Activated gamma-delta T cell treated with Interleukin-2 at 50 U/mL for 16 hours (primary cell): ENCODE measurements around the gene PXDN.

Experiments
- DNase-seq: peaks from one replicate; pipeline ENCODE4 v3.0.0-alpha.2; 2020

Gene PXDN

DNA sequence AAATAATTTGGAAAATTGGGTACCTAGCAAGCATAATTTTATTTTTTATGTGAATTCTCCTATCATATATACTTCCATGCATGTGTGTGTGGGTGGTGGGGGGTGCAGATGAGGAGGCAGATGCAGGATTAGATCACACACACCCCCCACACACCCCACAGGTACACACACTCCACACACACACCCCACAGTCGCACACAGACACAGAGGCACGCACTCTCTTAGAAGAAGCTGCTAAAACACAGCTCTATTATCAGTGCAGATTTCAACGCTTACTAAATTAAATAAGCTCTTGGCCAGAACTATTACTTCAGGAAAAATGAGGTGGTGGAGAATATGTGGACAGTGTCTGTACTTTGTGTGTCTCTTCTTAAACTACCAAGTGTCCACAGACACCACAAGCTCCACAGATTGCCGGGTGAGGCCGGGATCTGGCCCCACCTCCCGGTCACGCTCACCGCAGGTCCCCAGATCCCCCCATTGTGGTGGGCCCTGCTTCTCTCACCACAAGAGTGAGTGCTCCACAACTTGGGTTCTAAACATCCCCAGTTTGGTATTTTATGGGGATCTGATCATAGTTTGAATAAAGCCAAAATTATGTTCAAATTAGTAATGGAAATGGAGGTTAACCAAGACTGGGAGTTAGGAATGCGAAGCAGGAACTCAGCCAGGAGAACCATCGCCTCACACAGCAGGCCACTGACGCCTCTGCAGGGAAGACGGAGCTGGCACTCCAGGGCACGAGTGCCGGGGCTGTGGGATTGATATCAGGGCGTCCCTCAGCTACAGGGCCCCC is 102.1 kb downstream of the PXDN start:
- no peak for DNase-seq

DNA sequence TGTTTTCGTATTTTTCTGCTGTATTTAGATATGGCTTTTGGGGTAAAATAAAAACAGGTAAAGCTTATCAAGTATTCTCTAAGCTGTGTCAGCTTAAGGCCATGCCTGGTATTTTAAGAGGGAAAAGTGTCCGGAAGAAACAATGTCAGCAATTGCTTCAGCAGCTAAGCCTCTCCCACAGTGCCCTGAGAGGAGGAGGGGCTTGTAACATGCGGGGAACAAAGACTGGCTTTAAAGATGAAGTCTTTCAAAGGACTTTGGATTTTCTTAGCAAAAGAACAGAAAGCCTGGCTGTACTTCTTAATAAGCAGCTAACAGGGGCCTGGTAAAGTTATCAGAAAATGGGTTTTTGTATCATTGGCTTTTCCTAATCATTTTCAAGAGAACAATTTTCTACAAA is 102.8 kb downstream of the PXDN start:
- DNase-seq: no peak

DNA sequence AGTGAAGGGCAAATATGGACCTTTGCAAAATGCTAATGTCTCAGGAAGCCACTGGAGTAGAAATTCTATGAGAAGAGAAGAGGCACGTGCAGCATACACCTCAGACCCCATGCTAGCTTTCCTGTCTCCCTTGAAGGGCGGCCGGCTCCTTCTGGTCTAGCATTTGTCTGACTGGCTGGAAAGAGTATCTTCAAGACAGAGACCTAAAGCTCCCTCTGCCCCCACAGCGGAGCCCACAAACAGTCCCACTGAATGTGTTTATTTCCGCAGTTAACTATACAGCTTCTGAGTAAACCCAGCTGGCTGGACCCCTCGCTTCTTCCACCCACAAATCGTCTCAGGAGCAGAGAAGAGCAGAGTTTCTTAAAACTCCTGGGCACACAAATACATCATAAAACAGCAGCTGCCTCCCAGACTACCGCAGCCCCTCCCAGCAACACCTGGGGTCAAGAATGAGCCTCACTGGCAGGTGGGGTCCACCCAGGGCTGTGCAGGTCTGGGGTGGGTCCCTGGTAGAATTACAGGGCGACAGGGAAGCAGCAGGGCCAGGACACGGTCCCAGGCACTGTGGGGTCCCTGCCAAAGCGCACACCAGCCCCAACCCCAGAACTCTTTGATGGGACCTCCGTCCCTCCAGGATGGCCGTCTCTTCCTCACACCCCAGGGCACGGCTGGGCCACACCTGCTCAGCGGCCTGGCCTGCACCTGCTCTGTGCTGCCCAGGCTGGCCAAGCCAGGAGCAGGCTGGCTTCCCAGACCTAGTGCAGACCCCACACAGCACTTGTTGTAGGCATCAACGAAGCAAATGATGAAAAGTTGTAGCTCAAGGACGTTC is 103.8 kb downstream of the PXDN start:
- no peak for DNase-seq

DNA sequence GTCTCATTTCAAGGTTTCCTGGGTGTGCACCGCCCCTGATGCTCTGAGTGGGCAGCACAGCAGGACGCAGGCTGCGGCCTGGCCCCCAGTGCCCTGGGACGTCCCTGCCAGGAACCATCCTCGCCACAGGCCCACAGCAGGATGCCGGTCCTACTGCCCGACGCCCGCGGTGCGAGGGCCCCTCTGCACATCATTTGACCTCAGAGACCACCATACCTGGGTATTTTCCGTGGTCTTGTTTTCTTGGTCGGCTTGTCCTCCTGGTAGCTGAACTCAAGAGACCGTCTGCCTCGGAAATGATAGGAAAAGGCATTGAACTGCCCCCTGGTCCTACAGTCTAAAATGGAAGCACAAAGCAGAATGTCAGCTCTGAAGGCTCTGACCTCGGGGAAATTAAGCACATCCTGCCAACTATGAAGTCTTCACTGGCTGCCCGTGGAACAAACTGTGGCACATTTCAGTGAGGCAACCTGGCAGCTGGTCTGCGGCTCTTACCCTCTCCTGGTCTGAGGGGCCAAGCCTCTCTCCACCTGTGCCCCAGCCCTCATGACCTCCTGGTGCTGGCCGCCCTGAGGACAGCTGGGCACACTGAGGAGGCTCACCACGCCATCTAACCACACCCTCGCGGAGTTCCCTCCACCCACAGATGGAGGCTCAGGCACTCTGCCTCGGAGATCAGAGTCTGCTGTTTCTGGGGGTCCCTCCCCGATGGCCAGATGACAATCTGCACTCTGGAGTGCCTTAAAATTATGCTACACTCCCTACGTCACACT is 105.0 kb downstream of the PXDN start:
- no peak for DNase-seq

DNA sequence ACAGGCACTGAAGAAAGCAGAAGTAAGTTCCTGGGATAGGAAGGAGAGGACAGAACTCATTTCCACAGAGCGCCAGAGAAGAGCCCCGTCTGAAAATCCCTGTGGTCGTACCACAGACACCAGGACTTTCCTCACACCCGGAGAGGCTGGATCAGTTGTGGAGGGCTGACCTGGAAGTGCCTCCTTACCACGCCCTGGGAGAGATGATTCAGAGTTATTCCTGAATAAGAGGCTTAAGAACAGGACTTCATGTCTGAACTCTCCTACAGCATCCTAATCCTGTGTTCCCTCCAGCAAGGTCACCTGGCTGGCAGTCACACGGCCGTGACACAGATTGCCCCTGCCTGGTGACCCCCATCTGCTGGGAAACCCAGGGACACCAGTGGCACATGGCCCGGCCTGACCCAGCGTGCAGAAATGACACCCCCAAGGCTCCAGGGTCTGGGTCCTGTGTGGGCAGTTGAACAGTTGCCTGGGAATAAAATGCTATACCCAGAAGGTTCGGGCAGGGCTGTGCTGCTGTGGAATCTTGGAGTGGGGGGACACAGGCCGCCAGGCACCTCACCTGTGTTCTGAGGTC is 105.9 kb downstream of the PXDN start:
- DNase-seq: no peak

DNA sequence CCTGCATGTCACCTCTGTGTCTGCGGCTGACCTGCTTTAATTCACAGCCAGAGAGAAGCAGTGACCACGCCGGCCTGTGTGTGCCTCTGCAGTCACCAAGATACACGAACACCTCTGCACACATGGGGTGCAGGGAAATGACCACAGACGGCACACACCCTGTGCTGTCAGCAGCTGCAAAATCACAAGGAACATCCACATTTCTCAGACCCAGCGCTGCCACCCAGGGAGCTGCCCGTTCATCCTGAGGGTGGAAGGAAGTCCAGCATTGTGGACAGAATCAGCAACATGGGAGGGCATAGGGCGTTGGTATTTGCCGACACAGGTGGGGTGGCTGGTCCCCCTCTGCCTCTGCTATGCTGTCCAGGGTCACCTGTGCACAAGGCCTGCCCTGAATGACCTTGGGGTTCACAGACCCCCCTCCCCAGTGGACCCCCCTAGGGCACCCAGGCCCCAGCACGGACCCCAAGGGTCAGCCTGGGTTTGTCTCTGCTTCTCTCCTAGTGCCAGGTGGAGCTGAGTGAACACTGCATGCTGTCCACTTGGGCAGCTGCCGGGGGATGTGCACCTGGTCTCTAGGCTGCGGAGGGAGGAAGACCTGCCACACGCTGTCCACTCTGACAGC is 107.4 kb downstream of the PXDN start:
- no peak for DNase-seq

DNA sequence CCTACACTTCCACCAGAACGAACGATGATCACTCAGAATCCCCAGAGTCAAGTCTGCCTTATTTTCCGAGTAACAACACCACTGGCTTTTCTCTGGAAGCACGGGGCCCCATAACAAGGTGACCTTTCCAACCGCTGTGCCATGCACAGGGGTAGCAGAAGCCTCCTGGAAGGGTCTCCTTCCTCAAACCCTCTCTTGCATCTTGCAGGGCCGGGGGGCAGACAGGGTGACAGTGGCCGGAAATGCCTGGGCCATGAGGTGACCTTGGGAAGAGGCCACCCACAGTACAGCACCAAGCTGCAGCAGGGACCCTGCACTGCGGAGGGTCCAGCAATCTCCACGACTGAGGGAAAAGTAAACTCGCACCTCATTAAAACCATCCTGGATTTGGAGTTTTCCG is 108.5 kb downstream of the PXDN start:
- no peak for DNase-seq

DNA sequence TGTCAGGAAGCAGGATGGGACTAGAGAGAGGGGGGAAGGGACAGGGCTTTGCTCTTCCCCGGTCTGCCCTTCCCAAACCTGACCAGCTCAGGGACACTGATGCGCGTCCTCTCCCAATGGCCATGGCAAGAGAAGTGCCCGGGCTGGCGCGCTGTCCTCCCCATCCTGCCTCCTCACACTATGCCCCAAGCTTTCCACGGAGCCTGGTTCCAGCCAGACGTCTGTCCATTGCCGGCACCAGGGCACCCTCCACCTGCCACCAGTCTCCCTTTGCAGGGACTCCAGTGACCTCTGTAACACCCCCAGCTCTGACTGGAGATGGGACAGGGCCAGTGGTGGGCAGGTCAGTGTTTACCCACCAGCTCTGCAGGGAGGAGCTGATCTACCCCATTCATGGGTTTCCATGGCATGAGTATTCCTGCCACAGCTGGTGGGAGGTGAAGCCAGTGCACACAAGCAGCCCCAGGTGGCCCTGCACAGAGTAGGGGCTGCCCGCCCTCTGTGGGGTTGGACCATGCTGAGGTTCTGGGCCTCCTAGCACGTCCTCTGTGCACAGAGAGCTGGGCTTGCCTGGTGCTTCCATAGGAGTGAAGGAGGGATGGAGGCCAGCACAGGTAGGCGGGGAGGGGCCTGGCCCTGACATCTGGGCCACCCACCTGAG is 109.5 kb downstream of the PXDN start:
- DNase-seq: no peak

DNA sequence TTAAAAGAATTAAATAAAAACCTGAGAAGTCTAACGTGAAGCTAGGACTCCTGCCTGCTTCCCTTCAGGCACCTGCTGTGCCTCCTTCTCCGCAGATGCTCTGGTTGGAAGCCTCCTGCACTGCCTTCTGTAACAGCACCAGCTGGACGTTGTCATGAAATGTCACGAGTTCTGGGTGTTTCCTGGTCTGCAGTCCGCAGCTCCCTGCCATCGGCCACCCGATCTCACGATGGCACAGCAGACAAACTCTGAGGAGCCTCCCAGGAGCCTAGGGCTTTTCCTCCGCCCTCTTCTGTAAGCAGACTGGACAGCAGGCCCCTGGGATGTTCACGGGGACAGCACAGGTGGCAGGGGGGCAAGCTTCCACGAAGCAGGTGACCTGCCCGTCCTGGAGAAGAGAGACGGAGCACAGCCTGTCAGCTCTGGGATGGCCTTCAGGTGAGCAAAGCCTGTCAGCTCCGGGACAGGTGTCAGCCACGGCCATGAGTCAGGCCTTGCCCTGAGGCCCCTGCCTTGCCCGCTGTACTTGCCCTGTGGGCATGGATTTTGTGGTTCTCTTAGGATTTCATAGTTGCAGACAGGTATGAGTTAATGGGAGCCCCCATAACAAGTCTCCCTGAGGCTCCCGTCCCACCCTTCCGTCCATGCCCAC is 110.3 kb downstream of the PXDN start:
- no peak for DNase-seq

DNA sequence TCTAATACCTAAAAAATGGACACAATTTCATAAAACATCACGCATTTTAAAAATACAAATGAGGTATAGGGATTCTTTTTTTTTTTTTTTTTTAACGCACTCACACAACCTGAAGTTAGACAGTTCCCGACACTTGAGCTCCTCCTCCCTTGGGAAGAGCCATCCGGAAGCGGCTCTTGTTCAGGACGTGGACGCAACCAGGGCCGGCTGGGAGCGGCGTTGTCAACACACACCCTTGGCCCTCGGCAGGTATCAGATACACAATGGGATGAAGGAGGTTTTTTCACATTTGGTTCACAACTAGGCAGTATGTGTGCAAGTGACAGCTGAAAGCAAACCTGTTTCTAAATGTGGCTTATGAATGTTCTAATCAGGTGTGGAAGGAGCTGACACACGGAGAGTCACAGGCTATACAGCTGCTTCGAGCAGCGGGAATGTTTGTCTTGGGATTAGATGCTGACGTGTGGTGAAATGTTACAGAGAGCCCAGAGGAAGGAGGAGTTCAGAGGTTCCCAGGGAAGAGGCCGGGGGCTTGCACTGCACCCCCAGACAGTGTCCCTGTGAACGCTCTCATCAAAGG is 111.1 kb downstream of the PXDN start:
- no peak for DNase-seq

DNA sequence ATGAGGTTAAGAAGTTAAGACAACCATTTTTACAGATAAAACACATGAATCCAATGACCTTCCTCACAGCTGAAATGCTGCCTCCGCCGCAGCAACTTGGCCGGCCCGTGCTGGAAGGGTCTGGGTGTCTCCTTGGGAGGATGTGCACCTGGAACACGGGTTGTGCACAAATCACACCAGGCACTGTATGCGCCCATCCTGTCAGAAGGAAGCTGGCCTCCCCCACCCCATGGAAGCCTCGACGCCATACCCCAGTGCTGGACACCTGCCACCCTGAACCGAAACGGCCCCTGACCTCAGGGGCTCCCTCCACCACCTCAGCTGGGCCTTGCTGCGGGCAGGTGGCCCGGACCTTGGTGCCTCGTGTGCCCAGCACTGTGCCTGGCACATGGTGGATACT is 111.8 kb downstream of the PXDN start:
- DNase-seq: no peak

DNA sequence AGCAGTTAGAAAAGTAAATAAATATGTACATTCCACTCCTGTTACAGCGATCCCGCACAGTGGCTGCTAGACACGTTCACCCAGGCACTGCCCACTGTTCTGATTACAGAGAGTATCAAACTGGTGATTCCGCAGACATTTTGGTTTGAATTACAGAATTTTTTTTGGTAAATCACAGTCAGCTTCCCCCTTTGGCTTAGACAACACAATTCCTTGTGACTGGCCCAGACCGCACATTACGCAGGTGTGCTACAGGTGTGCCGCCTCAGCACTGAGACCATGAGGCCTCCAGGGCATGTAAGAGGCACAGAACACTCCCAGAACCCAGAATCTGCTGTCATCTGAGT is 112.3 kb downstream of the PXDN start:
- DNase-seq: no peak

DNA sequence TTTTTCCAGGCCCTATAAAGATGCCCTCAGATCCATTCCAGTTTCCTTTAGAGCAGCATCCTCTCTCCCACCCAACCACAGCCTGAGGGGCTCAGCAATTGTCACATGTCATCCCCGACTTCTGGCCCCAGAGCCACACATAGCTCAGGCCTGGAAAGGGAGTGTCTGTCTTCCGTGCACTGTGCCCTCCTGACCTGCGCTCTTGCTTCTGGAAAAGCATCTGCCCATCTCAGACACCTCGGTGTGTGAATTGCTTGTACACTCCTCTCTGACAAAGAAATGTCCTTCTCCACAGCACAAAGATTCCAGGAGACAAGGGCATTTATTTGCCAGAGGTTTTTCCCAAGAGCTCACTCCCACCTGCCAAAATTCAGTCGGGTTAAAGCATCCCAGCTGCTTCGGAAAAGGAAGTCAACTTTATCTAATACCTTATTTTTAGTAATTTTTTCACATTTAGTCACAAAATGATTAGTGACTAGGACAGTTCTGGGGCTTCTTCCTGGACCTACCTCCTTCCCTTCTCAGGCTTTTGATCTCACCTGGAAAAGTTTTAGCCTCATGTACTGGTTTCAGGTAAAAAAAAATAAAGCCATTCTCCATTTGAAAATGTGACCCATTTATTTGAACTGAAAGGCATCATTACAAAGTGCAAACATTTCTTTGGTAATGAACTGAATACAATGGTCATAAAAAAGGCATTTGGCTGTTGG is 112.9 kb downstream of the PXDN start:
- no peak for DNase-seq

DNA sequence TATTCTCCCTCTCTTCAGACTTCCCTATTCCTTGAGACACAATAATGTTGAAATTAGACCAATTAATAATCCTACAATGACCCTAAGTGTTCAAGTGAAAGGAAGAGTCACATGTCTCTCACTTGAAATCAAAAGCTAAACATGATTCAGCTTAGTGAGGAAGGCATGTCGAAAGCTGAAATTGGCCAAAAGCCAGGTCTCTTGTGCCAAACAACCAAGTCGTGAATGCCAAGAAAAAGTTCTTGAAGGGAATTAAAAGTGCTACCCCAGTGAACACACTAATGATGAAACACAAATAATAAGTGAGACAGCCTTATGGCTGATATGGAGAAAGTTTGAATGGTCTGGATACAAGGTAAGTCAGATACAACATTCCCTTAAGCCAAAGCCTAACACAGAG is 115.4 kb downstream of the PXDN start:
- DNase-seq: no peak

DNA sequence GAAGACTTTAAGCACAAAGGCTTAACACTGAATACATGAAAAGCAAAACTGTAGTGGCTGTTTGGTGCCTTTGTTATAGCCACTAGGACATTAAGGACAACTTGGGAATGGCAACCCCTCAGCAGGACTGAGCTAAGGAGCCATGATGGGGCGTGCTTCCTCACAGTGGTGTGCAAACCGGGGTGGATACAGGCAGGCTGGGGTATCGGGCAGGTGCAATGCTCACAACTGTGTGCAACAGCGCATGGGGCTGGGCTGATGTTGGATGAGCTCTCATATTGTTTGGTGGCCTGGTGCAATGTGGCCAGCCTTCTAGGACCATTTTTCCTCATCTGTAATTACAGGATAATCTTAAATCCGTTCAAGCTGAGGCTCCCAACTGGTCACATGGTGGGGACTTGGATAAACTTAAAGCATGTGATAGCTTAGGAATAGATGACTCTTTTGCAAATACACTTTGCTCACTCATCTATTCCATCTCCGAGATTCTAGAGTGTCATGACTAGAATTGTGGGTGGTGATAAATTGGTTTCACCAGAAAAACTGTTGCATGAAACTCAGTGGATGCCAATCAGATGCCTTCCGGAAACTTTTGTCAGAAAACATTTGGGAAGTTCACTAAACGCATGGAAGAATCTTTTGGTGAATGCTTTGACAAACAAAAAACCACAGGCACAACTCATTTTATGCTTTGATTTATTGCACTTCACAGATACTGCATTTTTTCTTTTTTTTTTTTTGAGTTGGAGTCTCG is 116.5 kb downstream of the PXDN start:
- no peak for DNase-seq

DNA sequence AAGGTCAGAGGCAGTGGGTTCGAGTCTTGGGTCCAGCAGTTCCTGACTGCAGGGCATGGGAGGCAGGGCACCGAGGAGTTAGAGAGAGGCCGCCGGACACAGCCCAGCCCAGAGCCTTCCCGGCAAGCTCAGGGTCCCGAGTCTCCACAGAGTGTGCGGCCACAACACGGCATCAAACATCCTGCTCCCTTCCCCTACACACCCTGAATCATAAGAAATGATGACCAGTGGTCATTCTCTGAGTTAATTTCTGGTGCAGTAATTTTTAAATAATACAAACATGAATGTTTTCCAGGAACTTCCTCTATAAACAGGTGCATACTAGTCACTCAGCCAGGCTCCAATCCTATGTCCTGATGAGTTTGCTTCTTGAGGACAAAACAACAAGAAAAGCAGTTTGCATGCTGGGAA is 118.0 kb downstream of the PXDN start:
- no peak for DNase-seq

DNA sequence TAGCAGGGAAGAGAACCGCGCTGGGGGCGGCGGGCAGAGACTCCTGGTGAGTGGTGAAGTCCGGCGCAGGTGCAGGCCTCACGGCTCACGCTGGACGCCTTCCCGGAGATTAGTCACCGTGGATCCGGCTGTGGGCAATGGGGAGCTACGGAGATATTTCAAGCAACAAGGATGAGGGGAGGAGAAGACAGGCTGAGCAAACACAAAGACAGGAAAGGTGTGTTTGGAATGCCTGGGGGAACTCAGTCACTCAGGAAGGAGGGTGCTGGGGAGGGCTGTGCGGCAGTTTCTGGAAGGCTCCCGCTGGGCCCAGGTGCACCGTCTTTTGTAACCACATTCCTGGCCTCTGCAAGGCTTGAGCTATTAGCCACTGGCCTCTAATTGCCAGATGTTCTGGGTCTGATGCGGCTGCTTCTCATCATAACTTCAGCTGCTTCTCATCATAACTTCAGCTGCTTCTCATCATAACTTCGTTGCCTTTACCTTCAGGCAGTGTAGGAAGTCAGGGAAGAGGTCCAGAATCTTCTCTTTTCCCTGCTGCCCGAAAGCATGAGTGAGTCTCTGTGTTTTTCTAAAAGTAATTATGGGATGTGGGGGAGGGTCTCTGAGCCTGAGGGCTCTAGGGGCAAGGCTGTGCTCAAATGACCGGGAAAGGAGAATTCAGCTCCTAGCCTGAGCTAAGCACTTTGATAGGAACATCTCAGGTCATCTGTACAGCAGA is 118.9 kb downstream of the PXDN start:
- no peak for DNase-seq

DNA sequence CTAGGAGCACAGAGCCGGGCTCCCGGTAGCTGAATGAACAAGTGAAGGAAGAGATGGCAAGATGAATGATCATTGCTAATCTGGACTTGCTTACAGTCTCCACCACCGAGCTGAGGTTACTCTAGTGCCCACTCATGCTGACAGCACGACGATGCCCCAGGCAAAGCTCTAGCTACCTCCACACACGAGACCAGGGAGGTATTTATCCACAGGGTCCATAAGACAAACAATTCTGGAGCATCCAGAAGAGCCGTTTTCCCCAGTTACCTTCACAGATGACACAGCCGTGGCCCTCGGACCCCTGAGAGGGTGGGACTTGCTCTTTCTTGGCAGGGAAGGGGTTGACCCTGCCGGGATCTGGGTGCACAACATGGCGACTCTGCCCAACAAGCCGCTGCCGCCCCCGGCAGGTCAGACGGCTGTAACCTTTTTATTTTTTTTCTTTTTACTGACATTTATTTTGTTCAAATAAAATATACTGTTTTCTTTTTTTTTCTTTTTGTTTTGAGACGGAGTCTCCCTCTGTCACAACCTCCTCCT is 120.3 kb downstream of the PXDN start:
- no peak for DNase-seq
